Endodermal cell (in vitro differentiated cells): ENCODE measurements around the gene MKS1. TPM values are rescaled to one million over a fixed set of nuclear protein-coding genes. Genes with fewer than 3 reads are reported as not detected.

Source experiments
- DNase-seq: peaks from one replicate; pipeline ENCODE4 v3.0.0-alpha.2; 2017
- H3K27ac ChIP-seq: 2 replicates; pipeline ENCODE4 v1.5.1; 2013; ENCODE audit warnings: mild to moderate bottlenecking, low read depth, low read length, moderate library complexity
- H3K27me3 ChIP-seq: 2 replicates; pipeline ENCODE4 v1.6.1; 2013; ENCODE audit warnings: mild to moderate bottlenecking, low read length, moderate library complexity; ENCODE audit not compliant: insufficient read depth, control insufficient read depth, poor library complexity, severe bottlenecking
- H3K36me3 ChIP-seq: 2 replicates; pipeline ENCODE4 v1.7.0; 2013; ENCODE audit warnings: mild to moderate bottlenecking, low read length, moderate library complexity; ENCODE audit not compliant: control insufficient read depth, insufficient read depth
- H3K4me1 ChIP-seq: one replicate; pipeline ENCODE4 v1.7.0; 2013; ENCODE audit warnings: low read length; ENCODE audit not compliant: control insufficient read depth, insufficient read depth
- H3K4me3 ChIP-seq: 2 replicates; pipeline ENCODE4 v1.5.1; 2013; ENCODE audit warnings: mild to moderate bottlenecking, low read length, moderate library complexity
- H3K9ac ChIP-seq: 2 replicates; pipeline ENCODE4 v1.6.1; 2013; ENCODE audit warnings: mild to moderate bottlenecking, low read length, moderate library complexity; ENCODE audit not compliant: poor library complexity, severe bottlenecking; ENCODE audit errors: extremely low read depth
- H3K9me3 ChIP-seq: 2 replicates; pipeline ENCODE4 v1.6.1; 2013; ENCODE audit warnings: mild to moderate bottlenecking, low read length, moderate library complexity; ENCODE audit not compliant: control insufficient read depth
- H3K27ac Mint-ChIP-seq: 2 replicates; pipeline ENCODE4 v1.8.0; 2020; ENCODE audit warnings: mixed read lengths
- H3K27me3 Mint-ChIP-seq: 2 replicates; pipeline ENCODE4 v1.8.0; 2021; ENCODE audit warnings: mild to moderate bottlenecking, mixed read lengths; ENCODE audit not compliant: insufficient read depth
- H3K36me3 Mint-ChIP-seq: 2 replicates; pipeline ENCODE4 v1.8.0; 2020; ENCODE audit warnings: low read depth, mixed read lengths
- H3K4me1 Mint-ChIP-seq: 2 replicates; pipeline ENCODE4 v1.8.0; 2020; ENCODE audit warnings: mixed read lengths
- H3K4me3 Mint-ChIP-seq: 2 replicates; pipeline ENCODE4 v1.8.0; 2020; ENCODE audit warnings: mild to moderate bottlenecking, moderate library complexity, mixed read lengths
- H3K9me3 Mint-ChIP-seq: 2 replicates; pipeline ENCODE4 v1.8.0; 2020; ENCODE audit warnings: mild to moderate bottlenecking, mixed read lengths
- WGBS, 2 experiments: methylation state at CpG; one replicate each; pipeline versions ENCODE4 v1.1.5 to v1.1.7; 2013; ENCODE audit warnings: missing lambda C conversion rate in 2 of 2, mixed read lengths in 1 of 2; ENCODE audit not compliant: insufficient coverage in 1 of 2, insufficient read length in 1 of 2; 5-methylcytosine and 5-hydroxymethylcytosine counted together
- total RNA-seq, 2 donors: library from RNA; stranded (reverse); fragmentation: NEBNext Ultra II Directional in 1 of 2; extraction: Animal tissue kit (Norgen Biotek cat#: 25700) in 1 of 2; gene quantifications; 2 replicates in 1 of 2; 3 replicates in 1 of 2; pipeline ENCODE4 v1.2.1, GENCODE V29; 2021
- TF ChIP-seq, protein P1 (sequence below): fragments of 200-600 bp; sonication (generic); conservative IDR thresholded peaks from 2 replicates; pipeline ENCODE4 v1.5.0; 2021; ENCODE audit warnings: antibody characterized with exemption, mild to moderate bottlenecking

Gene MKS1
- total RNA-seq, 2 donors from 2014 or later: 31.8 to 32.2 TPM

- WGBS, 2 experiments: 89 to 90% methylated on average over 2 to 5 of the region's 5 CpGs
- Mint-ChIP-seq H3K4me1 (no peaks in the 10 kb centered on the region), H3K4me3 (no peak overlapping the region), H3K9me3 (no peaks in the 10 kb centered on the region), H3K27ac (no peak overlapping the region), H3K27me3 (peaks cover 5% of the 10 kb centered on the region), H3K36me3 (peaks cover 25% of the 10 kb centered on the region)
- H3K9me3 ChIP-seq: no peaks in the 10 kb centered on the region
- TF ChIP-seq, protein P1, sequence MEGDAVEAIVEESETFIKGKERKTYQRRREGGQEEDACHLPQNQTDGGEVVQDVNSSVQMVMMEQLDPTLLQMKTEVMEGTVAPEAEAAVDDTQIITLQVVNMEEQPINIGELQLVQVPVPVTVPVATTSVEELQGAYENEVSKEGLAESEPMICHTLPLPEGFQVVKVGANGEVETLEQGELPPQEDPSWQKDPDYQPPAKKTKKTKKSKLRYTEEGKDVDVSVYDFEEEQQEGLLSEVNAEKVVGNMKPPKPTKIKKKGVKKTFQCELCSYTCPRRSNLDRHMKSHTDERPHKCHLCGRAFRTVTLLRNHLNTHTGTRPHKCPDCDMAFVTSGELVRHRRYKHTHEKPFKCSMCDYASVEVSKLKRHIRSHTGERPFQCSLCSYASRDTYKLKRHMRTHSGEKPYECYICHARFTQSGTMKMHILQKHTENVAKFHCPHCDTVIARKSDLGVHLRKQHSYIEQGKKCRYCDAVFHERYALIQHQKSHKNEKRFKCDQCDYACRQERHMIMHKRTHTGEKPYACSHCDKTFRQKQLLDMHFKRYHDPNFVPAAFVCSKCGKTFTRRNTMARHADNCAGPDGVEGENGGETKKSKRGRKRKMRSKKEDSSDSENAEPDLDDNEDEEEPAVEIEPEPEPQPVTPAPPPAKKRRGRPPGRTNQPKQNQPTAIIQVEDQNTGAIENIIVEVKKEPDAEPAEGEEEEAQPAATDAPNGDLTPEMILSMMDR: no peak
- H3K4me1 ChIP-seq: no peaks in the 10 kb centered on the region
- no peak overlapping the region for H3K4me3 ChIP-seq
- H3K27ac ChIP-seq: no peak overlapping the region
- no peak overlapping the region for H3K9ac ChIP-seq
- H3K36me3 ChIP-seq: peaks cover 24% of the 10 kb centered on the region
- H3K27me3 ChIP-seq: no peaks in the 10 kb centered on the region
- DNase-seq: no peak
Measured at GRCh38 chr17:58204796-58205195, 14.3 kb downstream of the MKS1 start.

DNA sequence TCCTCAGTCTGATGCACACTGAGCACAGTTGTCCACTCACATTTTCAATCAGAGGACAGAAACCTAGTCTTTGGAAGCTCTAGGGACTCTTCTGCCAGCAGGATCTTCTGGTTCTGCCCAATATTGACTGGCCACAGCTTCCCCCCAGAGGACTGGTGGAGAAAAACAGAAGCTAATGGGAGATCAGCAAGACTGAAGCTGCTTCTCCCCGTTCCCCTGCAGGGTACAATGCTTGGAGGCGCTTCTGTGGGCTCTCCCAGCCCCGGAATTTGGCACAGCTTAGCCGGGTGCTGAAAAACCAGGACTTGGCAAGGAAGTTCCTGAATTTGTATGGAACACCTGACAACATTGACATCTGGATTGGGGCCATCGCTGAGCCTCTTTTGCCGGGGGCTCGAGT lies 16.2 kb downstream of the MKS1 start:
- peaks cover 11% of the 10 kb centered on the region for H3K36me3 Mint-ChIP-seq
- no peaks in the 10 kb centered on the region for H3K4me1 Mint-ChIP-seq
- Histone ChIP-seq H3K9me3 (no peaks in the 10 kb centered on the region), H3K36me3 (peaks cover 12% of the 10 kb centered on the region), H3K9ac (no peak overlapping the region), H3K4me3 (no peak overlapping the region), H3K4me1 (no peaks in the 10 kb centered on the region), H3K27ac (no peak overlapping the region), H3K27me3 (peaks cover 10% of the 10 kb centered on the region)
- H3K9me3 Mint-ChIP-seq: no peaks in the 10 kb centered on the region
- TF ChIP-seq, protein P1: peak; percentile 12
- no peak for DNase-seq
- peaks cover 12% of the 10 kb centered on the region for H3K27me3 Mint-ChIP-seq
- WGBS, 2 experiments: 93 to 94% methylated on average over 7 of the region's 7 CpGs
- no peak overlapping the region for H3K4me3 Mint-ChIP-seq
- H3K27ac Mint-ChIP-seq: no peak overlapping the region

DNA sequence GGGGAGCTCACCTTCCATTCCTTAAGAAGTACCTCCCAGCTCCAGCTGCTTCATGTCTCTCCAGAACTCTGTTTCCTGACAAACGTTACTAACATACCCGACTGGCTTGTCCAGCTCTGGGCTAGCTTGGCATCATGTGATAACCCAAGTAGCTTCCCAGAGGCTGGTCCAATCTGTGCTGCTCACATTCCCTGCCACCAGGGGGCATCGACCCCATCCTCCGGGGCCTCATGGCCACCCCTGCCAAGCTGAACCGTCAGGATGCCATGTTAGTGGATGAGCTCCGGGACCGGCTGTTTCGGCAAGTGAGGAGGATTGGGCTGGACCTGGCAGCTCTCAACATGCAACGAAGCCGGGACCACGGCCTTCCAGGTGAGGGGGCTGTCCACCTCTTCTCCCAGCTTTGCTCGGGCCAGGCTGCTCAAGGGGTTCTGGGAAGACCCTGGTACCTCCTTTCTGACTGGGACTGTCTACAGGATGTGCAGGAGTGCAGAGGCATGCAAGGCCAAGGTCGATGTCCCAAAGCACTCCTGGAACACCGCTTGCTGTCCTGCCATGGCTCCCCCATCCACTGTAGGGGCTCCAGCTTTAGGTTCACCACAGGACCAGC lies 18.9 kb downstream of the MKS1 start:
- Mint-ChIP-seq H3K9me3 (no peaks in the 10 kb centered on the region), H3K36me3 (no peaks in the 10 kb centered on the region), H3K27me3 (peaks cover 30% of the 10 kb centered on the region), H3K27ac (no peak overlapping the region), H3K4me1 (no peaks in the 10 kb centered on the region), H3K4me3 (no peak overlapping the region)
- Histone ChIP-seq H3K27me3 (peaks cover 10% of the 10 kb centered on the region), H3K4me3 (no peak overlapping the region), H3K36me3 (no peaks in the 10 kb centered on the region), H3K9ac (no peak overlapping the region), H3K9me3 (no peaks in the 10 kb centered on the region), H3K27ac (no peak overlapping the region), H3K4me1 (no peaks in the 10 kb centered on the region)
- peak; percentile 96 for DNase-seq
- TF ChIP-seq, protein P1: peak; percentile 82
- 66 to 68% methylated on average over 8 to 14 of the region's 14 CpGs for WGBS, 2 experiments
